DOHH2 (cell line): ENCODE measurements around the gene SHROOM3.

ENCODE experiments used
- H3F3A ChIP-seq: fragments of 200-600 bp; sonication (generic), shearing (Covaris generic); 2 replicates; pipeline ENCODE4 v1.6.0; 2016; ENCODE audit warnings: antibody characterized with exemption, mild to moderate bottlenecking; ENCODE audit not compliant: control insufficient read depth, insufficient read depth
- H3K27ac ChIP-seq: fragments of 200-600 bp; sonication (generic); 2 replicates; pipeline ENCODE4 v1.5.1; 2014; ENCODE audit warnings: low read depth, mild to moderate bottlenecking, low read length, moderate library complexity
- H3K27me3 ChIP-seq: fragments of 200-600 bp; sonication (generic); 2 replicates; pipeline ENCODE4 v1.6.1; 2014; ENCODE audit warnings: mild to moderate bottlenecking, low read length, mixed read lengths; ENCODE audit not compliant: control insufficient read depth
- H3K36me3 ChIP-seq: fragments of 200-600 bp; sonication (generic); 2 replicates; pipeline ENCODE4 v1.6.1; 2014; ENCODE audit warnings: mild to moderate bottlenecking, low read length, moderate library complexity, mixed read lengths; ENCODE audit not compliant: control insufficient read depth
- H3K4me1 ChIP-seq: fragments of 200-600 bp; sonication (generic); 2 replicates; pipeline ENCODE4 v1.6.1; 2014; ENCODE audit warnings: mild to moderate bottlenecking, low read length, mixed read lengths; ENCODE audit not compliant: control insufficient read depth
- H3K4me2 ChIP-seq: fragments of 200-600 bp; sonication (generic); 2 replicates; pipeline ENCODE4 v1.6.0; 2014; ENCODE audit warnings: mild to moderate bottlenecking, low read length, moderate library complexity
- H3K4me3 ChIP-seq: fragments of 200-600 bp; sonication (generic); 2 replicates; pipeline ENCODE4 v1.5.1; 2014; ENCODE audit warnings: mild to moderate bottlenecking, low read length, mixed read lengths
- H3K79me2 ChIP-seq: fragments of 200-600 bp; sonication (generic); 2 replicates; pipeline ENCODE4 v1.6.1; 2014; ENCODE audit warnings: mild to moderate bottlenecking, low read length, mixed read lengths; ENCODE audit not compliant: control insufficient read depth
- H3K9me2 ChIP-seq: fragments of 200-600 bp; sonication (generic); replicated peaks from 2 replicates; pipeline ENCODE4 v1.6.1; 2014; ENCODE audit warnings: mild to moderate bottlenecking, low read length, mixed read lengths; ENCODE audit not compliant: control insufficient read depth
- H3K9me3 ChIP-seq: fragments of 200-600 bp; sonication (generic); 2 replicates; pipeline ENCODE4 v1.6.1; 2014; ENCODE audit warnings: antibody characterized with exemption, low read length, mixed read lengths; ENCODE audit not compliant: control insufficient read depth, insufficient read depth
- H4K20me1 ChIP-seq: fragments of 200-600 bp; sonication (generic); 2 replicates; pipeline ENCODE4 v1.6.0; 2014; ENCODE audit warnings: low read depth, mild to moderate bottlenecking, antibody characterized with exemption, low read length, moderate library complexity; ENCODE audit not compliant: control insufficient read depth, insufficient read depth
- CTCF ChIP-seq: fragments of 200-600 bp; sonication (generic); IDR thresholded peaks from one replicate; pipeline ENCODE4 v1.5.1; 2014; ENCODE audit warnings: antibody characterized with exemption, mild to moderate bottlenecking, low read depth, low read length; ENCODE audit not compliant: poor library complexity, severe bottlenecking
- EZH2phosphoT487 ChIP-seq: fragments of 200-600 bp; sonication (generic); IDR thresholded peaks from 2 replicates; pipeline ENCODE4 v1.6.1; 2017; ENCODE audit warnings: borderline replicate concordance, mild to moderate bottlenecking, antibody characterized with exemption, low read length, moderate library complexity, mixed read lengths

Gene SHROOM3

GRCh38 chr4:76737180-76737579 lies 302.2 kb downstream of the SHROOM3 start:
- no peaks in the 10 kb centered on the region for H3K36me3 ChIP-seq
- H3K9me3 ChIP-seq, result no peaks in the 10 kb centered on the region
- H3K4me2 ChIP-seq, result no peak overlapping the region
- H3K79me2 ChIP-seq, result no peaks in the 10 kb centered on the region
- H3K4me1 ChIP-seq, result no peaks in the 10 kb centered on the region
- H3K4me3 ChIP-seq, result no peak overlapping the region
- H3K9me2 ChIP-seq, result no peaks in the 10 kb centered on the region
- no peaks in the 10 kb centered on the region for H4K20me1 ChIP-seq
- no peak overlapping the region for H3K27ac ChIP-seq
- H3K27me3 ChIP-seq, result peaks cover 7% of the 10 kb centered on the region; the same call in 1 of the 2 replicates
- no peak for TF ChIP-seq EZH2phosphoT487
- TF ChIP-seq CTCF, result no peak
- H3F3A ChIP-seq, result no peaks in the 10 kb centered on the region

- no peaks in the 10 kb centered on the region for H3F3A ChIP-seq
- no peak overlapping the region for H3K27ac ChIP-seq
- H3K9me3 ChIP-seq, result no peaks in the 10 kb centered on the region
- H3K9me2 ChIP-seq, result no peaks in the 10 kb centered on the region
- H3K36me3 ChIP-seq, result no peaks in the 10 kb centered on the region
- no peaks in the 10 kb centered on the region for H3K4me1 ChIP-seq
- H3K4me2 ChIP-seq, result no peak overlapping the region
- peaks cover 7% of the 10 kb centered on the region; the same call in 1 of the 2 replicates for H3K27me3 ChIP-seq
- no peaks in the 10 kb centered on the region for H3K79me2 ChIP-seq
- no peak overlapping the region for H3K4me3 ChIP-seq
- no peaks in the 10 kb centered on the region for H4K20me1 ChIP-seq
- no peak for TF ChIP-seq CTCF
- no peak for TF ChIP-seq EZH2phosphoT487
Observed at GRCh38 chr4:76737771-76738085, 302.7 kb downstream of the SHROOM3 start.

GRCh38 chr4:76738086-76738931 lies 303.3 kb downstream of the SHROOM3 start:
- no peaks in the 10 kb centered on the region for H3K79me2 ChIP-seq
- H3K27me3 ChIP-seq, result peaks cover 7% of the 10 kb centered on the region; the same call in 1 of the 2 replicates
- H3K4me3 ChIP-seq, result no peak overlapping the region
- no peaks in the 10 kb centered on the region for H3K36me3 ChIP-seq
- no peak overlapping the region for H3K27ac ChIP-seq
- H3K4me1 ChIP-seq, result no peaks in the 10 kb centered on the region
- H4K20me1 ChIP-seq, result no peaks in the 10 kb centered on the region
- TF ChIP-seq EZH2phosphoT487 (no peak), CTCF (no peak)
- no peaks in the 10 kb centered on the region for H3K9me2 ChIP-seq
- no peaks in the 10 kb centered on the region for H3K9me3 ChIP-seq
- no peak overlapping the region for H3K4me2 ChIP-seq
- no peaks in the 10 kb centered on the region for H3F3A ChIP-seq
